ENCODE data around the gene GSX2.

- TF ChIP-seq POLR2A (IDR thresholded peaks at IDR 0.05; ENCODE audit: low read depth, low read length) (no peak), POLR2AphosphoS5 (IDR thresholded peaks at IDR 0.05; ENCODE audit: low read depth, low read length) (no peak)
Observed at GRCh38 chr4:54074381-54074780, 25.6 kb upstream of the GSX2 start.
